Ovary (tissue), 3 donors: ENCODE results near the gene ADPRHL1.

Source experiments
- CTCF ChIP-seq, 3 donors: fragments of 450-650 bp in 2 of 3; fragments of 200-600 bp in 1 of 3; IDR thresholded peaks; one replicate each; pipeline versions ENCODE4 v1.5.1 to v1.8.0; 2016 to 2022; ENCODE audit warnings: antibody characterized with exemption in 3 of 3, mild to moderate bottlenecking in 1 of 3
- EP300 ChIP-seq: sonication (generic); formaldehyde crosslinking; IDR thresholded peaks from one replicate; pipeline ENCODE4 v1.6.1; 2017; ENCODE audit warnings: antibody characterized with exemption
- POLR2A ChIP-seq: fragments of 450-650 bp; IDR thresholded peaks from one replicate; pipeline ENCODE4 v1.6.1; 2017; ENCODE audit warnings: antibody characterized with exemption, mild to moderate bottlenecking, moderate library complexity
- donor health status: DM: no; HTN: no; CAD: no.

DNA sequence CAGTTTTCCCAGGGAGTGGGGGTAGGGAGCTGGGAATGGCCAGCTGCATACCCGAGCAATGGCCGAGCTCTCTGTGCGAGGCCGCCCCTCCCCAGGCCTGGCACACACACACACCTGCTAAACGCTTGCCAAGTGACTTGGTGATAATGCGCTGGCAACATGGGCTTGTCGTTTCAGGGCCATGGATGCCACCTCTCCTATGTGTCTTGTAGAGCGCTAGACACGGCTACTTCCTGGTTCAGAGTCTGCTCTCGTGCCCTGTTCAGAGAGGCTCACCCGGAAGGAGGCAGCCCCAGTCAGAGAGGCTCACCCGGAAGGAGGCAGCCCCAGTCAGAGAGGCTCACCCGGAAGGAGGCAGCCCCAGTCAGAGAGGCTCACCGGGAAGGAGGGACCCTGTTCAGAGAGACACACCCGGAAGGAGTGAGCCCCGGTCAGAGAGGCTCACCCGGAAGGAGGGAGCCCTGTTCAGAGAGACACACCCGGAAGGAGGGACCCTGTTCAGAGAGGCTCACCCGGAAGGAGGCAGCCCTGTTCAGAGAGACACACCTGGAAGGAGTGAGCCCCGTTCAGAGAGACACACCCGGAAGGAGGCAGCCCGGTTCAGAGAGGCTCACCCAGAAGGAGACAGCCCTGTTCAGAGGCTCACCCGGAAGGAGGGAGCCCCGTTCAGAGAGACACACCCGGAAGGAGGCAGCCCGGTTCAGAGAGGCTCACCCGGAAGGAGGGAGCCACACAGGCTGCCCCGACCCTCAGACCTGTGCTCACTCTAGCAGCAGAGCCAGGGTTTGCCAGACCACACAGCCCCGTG, 4.2 kb downstream of the ADPRHL1 start:
- TF ChIP-seq POLR2A, result no peak
- TF ChIP-seq CTCF (IDR thresholded peaks at IDR 0.05), result no peak
- TF ChIP-seq EP300, result no peak
